Measurements from ENCODE around the gene IRF8.
A peak's percentile ranks its signal among the peaks of the same experiment; 100 is the strongest.

Gene IRF8

DNA sequence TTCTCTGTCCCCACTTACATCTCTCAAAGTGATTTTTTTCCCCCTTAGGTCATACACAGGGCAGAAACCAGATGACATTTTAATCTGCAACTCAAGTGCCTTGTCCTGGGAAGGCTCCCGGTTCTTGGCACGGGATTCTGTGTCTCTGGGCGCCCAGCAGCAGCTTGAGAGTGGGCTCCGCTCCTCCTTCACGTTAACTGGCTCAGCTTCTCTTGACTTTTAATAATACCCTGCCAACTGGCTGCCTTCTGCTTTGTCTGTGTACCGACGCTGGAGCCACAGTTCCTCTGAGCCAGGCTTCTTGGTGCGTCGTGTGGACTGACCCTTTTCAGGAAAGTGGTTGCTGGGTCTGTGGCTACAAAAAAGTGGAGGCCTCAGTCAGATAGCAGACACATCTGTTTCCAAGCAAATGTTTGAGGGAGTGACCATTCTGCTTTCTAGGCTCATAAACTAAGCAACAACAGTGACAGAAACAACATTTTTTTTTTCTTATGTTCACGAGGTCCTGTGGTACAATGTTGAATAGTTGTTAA lies 64.9 kb downstream of the IRF8 start:
- DNase-seq: peak; percentile 56

DNA sequence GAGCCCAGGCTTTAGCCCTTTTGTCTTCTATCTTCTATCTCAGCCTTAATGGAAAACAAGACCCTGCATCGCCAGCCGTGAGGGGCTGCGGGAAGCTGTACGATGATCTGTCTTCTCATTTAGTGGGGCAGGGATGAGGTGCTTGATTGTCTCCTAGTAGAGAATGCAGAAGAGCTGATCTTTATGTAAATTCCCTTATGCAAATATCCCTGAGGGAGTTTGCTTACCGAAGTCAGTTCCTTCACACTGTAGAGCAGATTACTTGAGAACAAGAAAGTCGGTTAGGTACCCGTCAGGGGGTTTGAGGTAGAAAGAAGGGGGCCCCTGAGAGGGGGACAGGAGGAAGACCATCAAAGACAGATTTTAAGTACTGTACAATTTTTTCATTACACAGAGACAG lies 66.2 kb downstream of the IRF8 start:
- DNase-seq: no peak

DNA sequence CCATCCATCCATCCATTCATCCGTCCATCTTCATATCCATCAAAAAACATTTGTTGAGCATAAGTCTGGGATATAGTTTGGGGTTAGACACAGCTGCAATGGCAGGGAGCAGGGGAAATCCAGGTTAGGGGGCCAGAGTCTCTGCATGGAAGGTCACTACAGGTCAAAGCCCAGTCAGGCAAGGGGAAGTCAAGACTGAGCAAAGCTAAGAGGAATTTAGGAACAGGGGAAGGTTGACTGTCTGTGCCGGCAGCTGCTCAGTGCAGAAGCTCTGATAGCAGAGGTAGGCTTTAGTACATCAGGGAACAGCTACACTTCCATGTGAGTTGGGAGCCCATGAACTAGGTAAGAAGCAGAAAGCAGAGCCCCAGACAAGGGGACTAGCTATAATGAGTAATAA lies 68.1 kb downstream of the IRF8 start:
- DNase-seq: no peak

DNA sequence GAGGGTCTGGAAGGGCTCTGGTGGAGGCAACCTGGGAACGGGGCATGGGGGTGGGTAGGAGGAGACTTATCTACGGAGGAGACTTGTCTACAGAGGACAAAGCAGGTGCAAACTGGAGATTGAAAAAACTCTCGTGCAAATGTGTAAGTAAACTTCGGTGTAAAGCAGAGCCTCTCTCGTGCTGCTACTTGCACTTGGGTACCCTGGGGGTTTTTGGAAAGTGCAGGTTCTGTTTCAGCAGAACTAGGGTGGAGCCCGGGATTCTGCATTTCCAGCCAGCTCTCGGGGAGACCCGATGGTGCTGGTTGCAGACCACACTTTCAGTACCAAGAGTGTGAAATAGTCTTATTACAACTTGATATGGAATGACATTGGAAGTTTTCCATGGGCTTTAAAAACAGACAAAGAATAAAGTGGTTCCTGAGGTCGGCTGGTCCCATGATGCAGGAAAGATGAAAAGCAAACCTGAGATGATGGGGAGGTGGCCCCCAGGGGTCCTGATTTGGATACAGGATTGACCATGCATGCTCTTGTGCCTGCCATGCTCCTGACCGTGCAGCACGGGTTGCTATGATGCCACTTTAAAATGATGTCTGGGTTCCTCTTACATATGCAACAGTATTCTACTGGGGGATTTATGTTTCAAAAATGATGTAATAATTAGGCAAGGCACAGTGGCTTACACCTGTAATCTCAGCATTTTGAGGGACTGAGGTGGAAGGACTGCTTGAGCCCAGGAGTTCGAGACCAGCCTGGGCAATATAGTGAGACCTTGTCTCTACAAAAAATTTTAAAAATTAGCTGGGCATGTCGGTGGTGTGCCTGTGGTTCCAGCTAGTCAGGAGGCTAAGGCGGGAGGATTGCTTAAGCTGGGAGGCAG lies 69.3 kb downstream of the IRF8 start:
- DNase-seq: no peak

DNA sequence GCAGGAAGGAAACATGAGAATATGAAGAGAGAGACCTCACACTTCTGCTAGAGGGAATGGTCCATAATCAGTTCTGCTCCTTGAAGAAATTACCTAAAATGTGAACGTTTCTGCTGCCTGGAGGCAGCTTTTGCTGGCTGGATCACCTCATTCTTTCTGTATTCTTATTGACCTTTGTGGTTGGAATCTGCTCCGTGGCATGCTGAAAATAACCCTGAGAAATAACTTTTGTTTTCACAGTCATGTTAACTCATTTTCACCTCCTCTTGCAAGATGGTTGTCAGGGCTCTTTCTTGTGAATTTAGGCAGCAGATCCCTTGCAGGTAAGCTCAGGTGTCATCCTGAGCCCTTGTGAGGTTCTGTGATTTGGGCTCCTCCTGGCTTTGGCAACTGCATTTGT lies 70.2 kb downstream of the IRF8 start:
- no peak for DNase-seq

DNA sequence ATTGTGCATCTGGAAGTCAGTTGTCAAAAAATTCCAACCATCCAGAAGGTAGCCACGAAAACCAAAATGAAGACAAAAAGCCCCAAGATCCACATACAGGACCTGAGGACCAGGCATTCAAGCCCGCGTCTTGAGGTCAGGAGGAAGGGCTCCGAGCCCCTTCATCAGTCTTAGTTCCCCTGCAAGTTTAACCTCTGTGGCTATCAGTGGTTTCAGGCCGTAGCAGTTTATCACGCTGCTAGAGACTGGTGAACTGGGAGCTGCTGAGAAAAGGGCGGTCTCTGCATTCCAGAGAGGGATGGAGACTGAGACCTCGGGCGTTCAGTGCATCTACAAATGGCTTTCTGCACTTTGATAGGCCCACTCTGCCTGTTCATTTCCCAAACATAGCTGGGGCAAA lies 70.6 kb downstream of the IRF8 start:
- no peak for DNase-seq

DNA sequence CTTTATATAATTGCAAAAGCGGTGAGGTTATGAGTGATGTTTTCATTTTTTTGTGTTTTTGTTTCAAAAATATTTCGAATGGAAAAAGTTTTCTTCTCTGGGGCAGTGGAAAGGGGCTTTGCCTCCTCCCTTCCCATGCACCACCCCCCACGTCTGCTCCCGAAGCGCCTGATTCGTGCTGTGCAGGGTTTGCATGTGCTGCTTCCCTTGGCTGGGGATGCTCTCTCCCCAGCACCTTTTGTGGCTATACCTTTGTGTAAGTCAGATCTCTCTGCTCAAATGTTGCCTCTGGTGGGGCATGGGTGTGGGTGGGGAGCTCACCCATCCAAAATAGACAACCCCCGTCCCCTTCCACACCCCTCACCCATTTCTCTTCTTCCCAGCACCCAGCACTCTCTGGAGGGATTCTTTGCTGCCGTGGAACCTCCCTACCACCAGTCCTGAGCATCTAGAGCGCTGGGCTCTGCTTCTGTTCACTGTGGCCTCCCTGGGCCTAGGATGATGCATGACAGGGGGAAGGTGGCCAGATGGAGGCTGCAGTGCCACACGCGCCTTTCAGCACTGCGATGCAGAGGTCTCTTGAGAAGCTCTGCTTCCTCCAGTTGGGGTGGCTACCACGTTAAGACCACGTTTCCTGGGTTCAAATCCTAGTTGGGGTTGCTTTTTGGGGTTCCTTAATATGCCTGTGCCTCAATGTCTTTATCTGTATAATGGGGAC lies 71.2 kb downstream of the IRF8 start:
- no peak for DNase-seq

DNA sequence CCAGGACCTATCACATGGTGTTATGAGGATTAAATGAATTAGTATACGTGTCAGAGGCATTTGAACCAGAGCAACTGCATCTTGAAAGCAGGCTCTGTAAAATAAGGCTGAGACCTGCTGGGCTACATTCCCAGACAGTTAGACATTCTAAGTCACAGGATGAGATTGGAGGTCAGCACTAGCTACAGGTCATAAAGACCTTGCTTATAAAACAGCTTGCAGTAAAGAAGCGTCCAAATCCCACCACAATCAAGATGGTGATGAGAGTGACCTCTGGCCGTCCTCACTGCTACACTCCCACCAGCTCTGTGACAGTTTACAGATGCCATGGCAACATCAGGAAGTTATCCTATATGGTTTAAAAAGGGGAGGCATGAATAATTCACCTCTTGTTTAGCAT lies 71.8 kb downstream of the IRF8 start:
- DNase-seq: no peak

Measured in NCI-H2029 (cell line).